ENCODE data around the gene FDX2. TPM values are rescaled to one million over a fixed set of nuclear protein-coding genes. Genes with fewer than 3 reads are reported as not detected.

FDX2 gene
- total RNA-seq, 1 donor from 2014 or later: 22.3 TPM

- Mint-ChIP-seq H3K4me3 (ENCODE audit: unreplicated experiment) (peak overlapping the region; percentile 94), H3K9me3 (ENCODE audit: low read depth) (no peaks in the 10 kb centered on the region), H3K36me3 (ENCODE audit: low read depth) (peaks cover 6% of the 10 kb centered on the region), H3K27me3 (ENCODE audit: low read depth) (no peaks in the 10 kb centered on the region), H3K4me1 (ENCODE audit: low read depth) (peaks cover 28% of the 10 kb centered on the region), H3K27ac (ENCODE audit: unreplicated experiment) (peak overlapping the region; percentile 99)
- no peak for DNase-seq (ENCODE audit: low spot score)
- peak; percentile 55 for TF ChIP-seq CTCF (IDR thresholded peaks at IDR 0.05)
Observed at GRCh38 chr19:10332158-10332964, 16.5 kb upstream of the FDX2 start.

GRCh38 chr19:10329555-10329954 lies 13.7 kb upstream of the FDX2 start:
- TF ChIP-seq CTCF (IDR thresholded peaks at IDR 0.05): no peak
- no peaks in the 10 kb centered on the region for H3K9me3 Mint-ChIP-seq (ENCODE audit: low read depth)
- H3K36me3 Mint-ChIP-seq (ENCODE audit: low read depth): peaks cover 9% of the 10 kb centered on the region
- H3K4me3 Mint-ChIP-seq (ENCODE audit: unreplicated experiment): no peak overlapping the region
- no peak overlapping the region for H3K27ac Mint-ChIP-seq (ENCODE audit: unreplicated experiment)
- no peaks in the 10 kb centered on the region for H3K27me3 Mint-ChIP-seq (ENCODE audit: low read depth)
- peaks cover 23% of the 10 kb centered on the region for H3K4me1 Mint-ChIP-seq (ENCODE audit: low read depth)
- DNase-seq (ENCODE audit: low spot score): no peak

- Mint-ChIP-seq H3K4me3 (ENCODE audit: unreplicated experiment) (no peak overlapping the region), H3K27me3 (ENCODE audit: low read depth) (no peaks in the 10 kb centered on the region), H3K27ac (ENCODE audit: unreplicated experiment) (no peak overlapping the region), H3K4me1 (ENCODE audit: low read depth) (peaks cover 16% of the 10 kb centered on the region), H3K36me3 (ENCODE audit: low read depth) (peaks cover 9% of the 10 kb centered on the region), H3K9me3 (ENCODE audit: low read depth) (no peaks in the 10 kb centered on the region)
- no peak for DNase-seq (ENCODE audit: low spot score)
- TF ChIP-seq CTCF (IDR thresholded peaks at IDR 0.05): no peak
Observed at GRCh38 chr19:10328558-10329429, 13.0 kb upstream of the FDX2 start.

GRCh38 chr19:10327793-10328192 lies 12.0 kb upstream of the FDX2 start:
- H3K9me3 Mint-ChIP-seq (ENCODE audit: low read depth): no peaks in the 10 kb centered on the region
- TF ChIP-seq CTCF (IDR thresholded peaks at IDR 0.05): no peak
- DNase-seq (ENCODE audit: low spot score): no peak
- no peaks in the 10 kb centered on the region for H3K27me3 Mint-ChIP-seq (ENCODE audit: low read depth)
- no peak overlapping the region for H3K4me3 Mint-ChIP-seq (ENCODE audit: unreplicated experiment)
- peaks cover 12% of the 10 kb centered on the region for H3K4me1 Mint-ChIP-seq (ENCODE audit: low read depth)
- peaks cover 9% of the 10 kb centered on the region for H3K36me3 Mint-ChIP-seq (ENCODE audit: low read depth)
- no peak overlapping the region for H3K27ac Mint-ChIP-seq (ENCODE audit: unreplicated experiment)

- Mint-ChIP-seq H3K27me3 (ENCODE audit: low read depth) (no peaks in the 10 kb centered on the region), H3K4me1 (ENCODE audit: low read depth) (no peaks in the 10 kb centered on the region), H3K9me3 (ENCODE audit: low read depth) (no peaks in the 10 kb centered on the region), H3K27ac (ENCODE audit: unreplicated experiment) (no peak overlapping the region), H3K4me3 (ENCODE audit: unreplicated experiment) (no peak overlapping the region), H3K36me3 (ENCODE audit: low read depth) (peaks cover 14% of the 10 kb centered on the region)
- no peak for DNase-seq (ENCODE audit: low spot score)
- TF ChIP-seq CTCF (IDR thresholded peaks at IDR 0.05): no peak
Observed at GRCh38 chr19:10325732-10326131, 9.9 kb upstream of the FDX2 start.

All from chondrocyte (in vitro differentiated cells).